Skeletal muscle tissue (tissue), 4 donors: ENCODE data around the gene KRT32. TPM values are rescaled to one million over a fixed set of nuclear protein-coding genes. Genes with fewer than 3 reads are reported as not detected.

Experiments
- H3K27ac ChIP-seq: one replicate; pipeline ENCODE4 v1.7.0; 2013; ENCODE audit warnings: mild to moderate bottlenecking, low read depth, low read length, inconsistent platforms
- H3K27me3 ChIP-seq, 3 donors: one replicate each; pipeline ENCODE4 v1.7.0; 2013; ENCODE audit warnings: low read length in 3 of 3; ENCODE audit not compliant: control insufficient read depth in 3 of 3, insufficient read depth in 3 of 3
- H3K36me3 ChIP-seq, 3 donors: one replicate each; pipeline ENCODE4 v1.7.0; 2013; ENCODE audit warnings: low read length in 3 of 3; ENCODE audit not compliant: control insufficient read depth in 3 of 3, insufficient read depth in 3 of 3
- H3K4me1 ChIP-seq, 3 donors: one replicate each; pipeline ENCODE4 v1.7.0; 2013; ENCODE audit warnings: low read length in 3 of 3, mild to moderate bottlenecking in 3 of 3; ENCODE audit not compliant: control insufficient read depth in 3 of 3, insufficient read depth in 3 of 3
- H3K4me3 ChIP-seq, 3 donors: one replicate each; pipeline ENCODE4 v1.7.0; 2013; ENCODE audit warnings: low read length in 3 of 3
- H3K9ac ChIP-seq, 3 donors: one replicate each; pipeline ENCODE4 v1.7.0; 2013; ENCODE audit warnings: low read length in 3 of 3, mild to moderate bottlenecking in 3 of 3, moderate library complexity in 2 of 3, low read depth in 1 of 3
- H3K9me3 ChIP-seq, 3 donors: one replicate each; pipeline ENCODE4 v1.7.0; 2013; ENCODE audit warnings: low read length in 3 of 3; ENCODE audit not compliant: control insufficient read depth in 3 of 3
- total RNA-seq: library from RNA; depleted of rRNA; stranded (reverse); fragments of >200 nt; gene quantifications from one replicate; pipeline ENCODE4 v1.2.3, GENCODE V29; 2014
- donor health status: Osteomylitis.

KRT32 gene
- total RNA-seq, 1 donor from 2014 or later, result not detected

- H3K36me3 ChIP-seq, result no peaks in the 10 kb centered on the region
- H3K4me3 ChIP-seq, result no peak overlapping the region
- no peaks in the 10 kb centered on the region for H3K9me3 ChIP-seq
- peaks cover 5 to 14% (median 5%) of the 10 kb centered on the region in 3 donors for H3K4me1 ChIP-seq
- H3K27me3 ChIP-seq, result no peaks in the 10 kb centered on the region
- no peak overlapping the region for H3K27ac ChIP-seq
- H3K9ac ChIP-seq, result no peak overlapping the region
These were observed 45.6 kb downstream of the KRT32 start for GRCh38 chr17:41421617-41422016.

DNA sequence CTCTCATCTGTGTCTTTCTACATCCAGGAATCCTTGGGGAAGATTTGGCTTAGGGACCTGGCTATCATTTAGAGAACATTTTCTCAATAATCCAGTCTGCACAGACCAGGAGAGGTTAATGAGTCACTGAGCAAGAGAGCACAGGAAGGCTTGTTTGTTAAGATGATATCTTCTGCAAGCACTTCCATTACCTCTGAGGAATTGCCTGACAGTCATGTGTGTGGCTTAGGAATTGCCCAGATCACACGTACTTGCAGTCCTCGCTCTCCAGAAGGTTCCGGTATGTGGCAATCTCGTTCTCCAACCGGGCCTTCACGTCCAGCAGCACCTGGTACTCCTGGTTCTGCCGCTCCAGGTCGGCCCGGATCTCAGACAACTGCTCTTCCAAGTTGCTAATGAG, 46.1 kb downstream of the KRT32 start:
- no peaks in the 10 kb centered on the region for H3K27me3 ChIP-seq
- H3K27ac ChIP-seq, result no peak overlapping the region
- H3K4me1 ChIP-seq, result peaks cover 8 to 19% (median 9%) of the 10 kb centered on the region in 3 donors
- H3K9me3 ChIP-seq, result no peaks in the 10 kb centered on the region
- no peak overlapping the region for H3K4me3 ChIP-seq
- no peak overlapping the region for H3K9ac ChIP-seq
- no peaks in the 10 kb centered on the region for H3K36me3 ChIP-seq

GRCh38 chr17:41420134-41420533, 47.1 kb downstream of the KRT32 start:
- Histone ChIP-seq H3K27me3 (no peaks in the 10 kb centered on the region), H3K27ac (no peak overlapping the region), H3K4me3 (no peak overlapping the region), H3K4me1 (peaks cover 8 to 23% (median 9%) of the 10 kb centered on the region in 3 donors), H3K36me3 (no peaks in the 10 kb centered on the region), H3K9me3 (no peaks in the 10 kb centered on the region), H3K9ac (no peak overlapping the region)

DNA sequence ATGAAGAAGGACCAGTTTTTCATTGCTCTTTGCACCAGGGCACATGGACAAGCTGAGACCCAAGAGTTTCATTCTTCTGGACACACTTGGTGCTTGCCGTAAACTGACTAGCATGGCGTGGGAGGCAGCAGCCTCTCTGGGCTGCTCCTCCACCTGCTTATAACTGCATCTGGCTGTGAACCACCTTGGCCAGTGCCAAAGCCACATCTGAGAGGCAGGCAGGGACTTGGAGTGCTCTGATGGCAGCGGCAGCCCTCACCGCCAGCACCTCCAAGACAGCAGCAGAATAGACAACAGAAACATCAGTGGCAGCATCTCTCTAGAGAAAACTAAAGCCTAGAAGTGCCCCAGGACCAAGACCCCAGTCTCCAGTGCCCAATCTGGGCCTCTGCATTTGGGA, 47.5 kb downstream of the KRT32 start:
- H3K4me1 ChIP-seq, result peaks cover 8 to 25% (median 9%) of the 10 kb centered on the region in 3 donors
- H3K4me3 ChIP-seq, result no peak overlapping the region
- peak overlapping the region in 1 of 3 donors; percentile 25 for H3K9ac ChIP-seq
- H3K9me3 ChIP-seq, result no peaks in the 10 kb centered on the region
- H3K27ac ChIP-seq, result no peak overlapping the region
- H3K36me3 ChIP-seq, result no peaks in the 10 kb centered on the region
- H3K27me3 ChIP-seq, result no peaks in the 10 kb centered on the region

GRCh38 chr17:41418116-41418860, 48.9 kb downstream of the KRT32 start:
- Histone ChIP-seq H3K27me3 (no peaks in the 10 kb centered on the region), H3K4me3 (no peak overlapping the region), H3K36me3 (no peaks in the 10 kb centered on the region), H3K4me1 (peaks cover 8 to 25% (median 9%) of the 10 kb centered on the region in 3 donors), H3K9ac (no peak overlapping the region), H3K27ac (no peak overlapping the region), H3K9me3 (no peaks in the 10 kb centered on the region)

GRCh38 chr17:41417576-41418015, 49.6 kb downstream of the KRT32 start:
- Histone ChIP-seq H3K36me3 (no peaks in the 10 kb centered on the region), H3K4me1 (peaks cover 8 to 25% (median 9%) of the 10 kb centered on the region in 3 donors), H3K27me3 (no peaks in the 10 kb centered on the region), H3K4me3 (no peak overlapping the region), H3K9me3 (no peaks in the 10 kb centered on the region), H3K9ac (no peak overlapping the region), H3K27ac (no peak overlapping the region)

DNA sequence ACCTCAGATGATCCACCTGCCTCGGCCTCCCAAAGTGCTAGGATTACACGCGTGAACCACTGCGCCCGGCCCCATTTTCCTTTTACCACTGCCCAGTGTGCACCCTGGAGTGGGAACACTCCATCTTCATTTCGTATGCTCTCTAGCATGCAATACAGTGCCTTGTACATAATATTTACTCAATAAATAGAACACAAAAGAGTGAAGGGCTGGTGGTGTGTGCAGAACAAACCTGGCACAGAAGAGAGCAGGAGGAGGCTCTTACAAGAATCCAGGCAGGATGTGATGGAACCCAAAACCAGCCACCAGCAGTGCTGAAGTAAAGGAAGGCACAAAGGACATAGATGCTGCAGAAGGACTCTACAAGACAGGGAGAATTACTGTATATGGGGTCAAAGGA, 50.1 kb downstream of the KRT32 start:
- Histone ChIP-seq H3K4me1 (peaks cover 8 to 25% (median 9%) of the 10 kb centered on the region in 3 donors), H3K36me3 (no peaks in the 10 kb centered on the region), H3K4me3 (no peak overlapping the region), H3K27me3 (no peaks in the 10 kb centered on the region), H3K9me3 (no peaks in the 10 kb centered on the region), H3K9ac (no peak overlapping the region), H3K27ac (no peak overlapping the region)

GRCh38 chr17:41416479-41416878, 50.7 kb downstream of the KRT32 start:
- Histone ChIP-seq H3K9me3 (peaks cover 0 to 2% (median 0%) of the 10 kb centered on the region in 3 donors), H3K4me3 (no peak overlapping the region), H3K4me1 (peaks cover 8 to 25% (median 9%) of the 10 kb centered on the region in 3 donors), H3K27me3 (no peaks in the 10 kb centered on the region), H3K36me3 (no peaks in the 10 kb centered on the region), H3K27ac (peak overlapping the region; percentile 52), H3K9ac (no peak overlapping the region)

DNA sequence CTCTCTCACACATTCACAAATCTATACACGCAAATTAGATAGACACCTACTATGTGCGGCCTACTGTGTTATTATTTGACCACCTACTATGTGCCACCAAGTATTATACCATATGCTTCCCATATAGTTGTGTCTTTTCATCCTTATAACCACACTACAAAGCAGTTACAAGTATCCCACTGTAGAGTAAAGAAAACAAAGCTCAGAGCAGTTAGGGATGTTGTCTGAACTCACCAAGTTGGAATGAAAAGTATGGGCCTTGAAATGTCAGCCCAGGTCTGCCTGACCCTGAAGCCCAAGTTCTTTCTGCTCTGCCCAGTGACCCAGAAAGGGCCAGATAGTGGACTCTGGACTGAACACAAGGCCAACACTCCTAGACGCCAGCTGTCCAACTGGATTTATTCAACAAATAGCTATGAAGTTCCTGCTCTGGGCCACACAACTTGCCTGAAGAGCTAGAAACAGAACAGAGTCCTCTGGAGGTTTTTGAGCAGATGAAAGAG, 51.3 kb downstream of the KRT32 start:
- Histone ChIP-seq H3K27ac (peak overlapping the region; percentile 52), H3K4me1 (peaks cover 8 to 25% (median 9%) of the 10 kb centered on the region in 3 donors), H3K36me3 (no peaks in the 10 kb centered on the region), H3K9me3 (peaks cover 0 to 3% (median 2%) of the 10 kb centered on the region in 3 donors), H3K4me3 (no peak overlapping the region), H3K27me3 (no peaks in the 10 kb centered on the region), H3K9ac (no peak overlapping the region)

- Histone ChIP-seq H3K27ac (no peak overlapping the region), H3K27me3 (no peaks in the 10 kb centered on the region), H3K4me1 (peaks cover 8 to 24% (median 9%) of the 10 kb centered on the region in 3 donors), H3K9me3 (peaks cover 0 to 3% (median 2%) of the 10 kb centered on the region in 3 donors), H3K36me3 (no peaks in the 10 kb centered on the region), H3K9ac (no peak overlapping the region), H3K4me3 (no peak overlapping the region)
These were observed 51.8 kb downstream of the KRT32 start for GRCh38 chr17:41415411-41415810.
